SJSA1 (cell line): Measurements from ENCODE around the gene NPHP4. TPM values are rescaled to one million over a fixed set of nuclear protein-coding genes. Genes with fewer than 3 reads are reported as not detected.
A peak's percentile ranks its signal among the peaks of the same experiment; 100 is the strongest.

Experiments
- DNase-seq, 2 experiments: peaks; one replicate each; pipeline ENCODE4 v3.0.0-alpha.2; 2015 to 2020; ENCODE audit warnings: low spot score in 2 of 2, low read depth in 1 of 2
- H3K27ac ChIP-seq: fragments of 250-450 bp; sonication (Bioruptor Pico); 2 replicates; pipeline ENCODE4 v1.5.1; 2020; ENCODE audit warnings: mild to moderate bottlenecking, moderate library complexity
- H3K27me3 ChIP-seq: fragments of 250-450 bp; sonication (Bioruptor Pico); replicated peaks from 2 replicates; pipeline ENCODE4 v1.5.1; 2020; ENCODE audit warnings: mild to moderate bottlenecking, moderate library complexity
- H3K36me3 ChIP-seq: fragments of 250-450 bp; sonication (Bioruptor Pico); 2 replicates; pipeline ENCODE4 v1.5.1; 2020; ENCODE audit warnings: mild to moderate bottlenecking
- H3K4me1 ChIP-seq: fragments of 250-450 bp; sonication (Bioruptor Pico); replicated peaks from 2 replicates; pipeline ENCODE4 v1.6.1; 2021; ENCODE audit warnings: mild to moderate bottlenecking
- H3K4me3 ChIP-seq: fragments of 250-450 bp; sonication (Bioruptor Pico); 2 replicates; pipeline ENCODE4 v1.5.1; 2020; ENCODE audit warnings: mild to moderate bottlenecking
- H3K9me3 ChIP-seq: fragments of 250-450 bp; sonication (Bioruptor Pico); replicated peaks from 2 replicates; pipeline ENCODE4 v1.5.1; 2020; ENCODE audit warnings: mild to moderate bottlenecking
- total RNA-seq: library from RNA; depleted of rRNA; stranded (reverse); fragments of >200 nt; shearing (Covaris generic); gene quantifications from 2 replicates; pipeline ENCODE4 v1.2.3, GENCODE V29; 2014; rRNA removed

NPHP4 gene
- 3.6 and 4.5 TPM in 2 replicates for total RNA-seq

- H3K27me3 ChIP-seq = no peaks in the 10 kb centered on the region
- H3K36me3 ChIP-seq = no peaks in the 10 kb centered on the region
- DNase-seq = peak; percentile 99
- peak within 1 kb of the TSS; percentile 64 for H3K4me3 ChIP-seq
- H3K4me1 ChIP-seq = peaks cover 12% of the 10 kb centered on the region
- H3K9me3 ChIP-seq = no peaks in the 10 kb centered on the region
- peak within 1 kb of the TSS; percentile 83 for H3K27ac ChIP-seq
Observed at GRCh38 chr1:5992026-5992813, at the start of gene NPHP4. Gene NPHP4, minus strand, starts transcription at chr1:5992425. Its CDS starts 6,136 bp downstream, at chr1:5986289.

GRCh38 chr1:6041432-6042062 is 49.3 kb upstream of the NPHP4 start:
- no peaks in the 10 kb centered on the region for H3K9me3 ChIP-seq
- H3K27ac ChIP-seq = no peak overlapping the region
- H3K4me1 ChIP-seq = peaks cover 7% of the 10 kb centered on the region
- no peak for DNase-seq
- no peaks in the 10 kb centered on the region for H3K36me3 ChIP-seq
- H3K4me3 ChIP-seq = no peak overlapping the region
- no peaks in the 10 kb centered on the region for H3K27me3 ChIP-seq

- no peak for DNase-seq
- no peaks in the 10 kb centered on the region for H3K36me3 ChIP-seq
- H3K4me3 ChIP-seq = no peak overlapping the region
- H3K4me1 ChIP-seq = peaks cover 7% of the 10 kb centered on the region
- no peaks in the 10 kb centered on the region for H3K9me3 ChIP-seq
- H3K27me3 ChIP-seq = no peaks in the 10 kb centered on the region
- H3K27ac ChIP-seq = no peak overlapping the region
Observed at GRCh38 chr1:6040861-6041415, 48.7 kb upstream of the NPHP4 start.

DNA sequence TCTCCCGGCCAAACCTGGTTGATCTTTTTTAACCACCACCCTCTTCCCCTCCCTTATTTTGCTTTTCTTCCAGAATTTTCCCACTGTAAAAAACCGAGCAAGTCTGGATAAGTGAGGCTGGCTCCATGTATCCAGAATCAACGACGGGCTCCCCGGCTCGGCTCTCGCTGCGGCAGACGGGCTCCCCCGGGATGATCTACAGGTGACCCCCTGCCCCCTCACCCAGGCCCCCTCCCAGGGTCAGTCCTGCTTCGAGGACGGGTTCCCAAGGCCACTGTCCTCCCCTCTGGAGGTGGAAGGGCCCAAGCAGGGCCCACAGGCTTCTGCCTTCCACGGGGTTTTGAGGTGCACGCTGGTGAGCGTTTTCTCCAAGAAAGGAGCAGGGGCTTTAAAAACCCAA is 48.2 kb upstream of the NPHP4 start:
- H3K9me3 ChIP-seq = no peaks in the 10 kb centered on the region
- peaks cover 7% of the 10 kb centered on the region for H3K4me1 ChIP-seq
- H3K27ac ChIP-seq = no peak overlapping the region
- no peaks in the 10 kb centered on the region for H3K36me3 ChIP-seq
- H3K27me3 ChIP-seq = no peaks in the 10 kb centered on the region
- DNase-seq = no peak
- H3K4me3 ChIP-seq = no peak overlapping the region

DNA sequence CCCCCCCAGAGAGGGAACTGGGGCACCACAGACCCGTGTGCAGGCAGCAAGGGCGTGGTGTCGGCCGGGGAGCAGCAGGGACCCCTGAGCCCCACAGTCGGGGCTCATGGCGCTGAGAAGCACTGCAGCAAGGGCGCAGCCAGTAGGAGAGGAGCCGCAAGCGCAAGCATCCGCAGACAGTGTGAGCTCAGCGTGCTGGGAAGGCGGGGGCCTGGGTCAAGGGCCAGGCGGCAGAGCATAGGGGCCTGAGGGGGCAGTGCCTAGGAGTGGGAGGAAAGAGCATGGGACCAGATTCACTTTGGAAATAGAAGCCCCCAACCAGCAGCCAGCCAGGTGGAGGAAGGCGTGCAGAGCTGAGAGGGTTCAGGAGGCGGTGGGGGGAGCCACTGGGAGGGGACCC is 46.8 kb upstream of the NPHP4 start:
- H3K9me3 ChIP-seq = no peaks in the 10 kb centered on the region
- 0 out of 2 replicates have a peak, but pooled peaks cover 2% of the 10 kb centered on the region for H3K27me3 ChIP-seq
- no peak overlapping the region for H3K27ac ChIP-seq
- H3K4me3 ChIP-seq = no peak overlapping the region
- peaks cover 7% of the 10 kb centered on the region for H3K4me1 ChIP-seq
- no peaks in the 10 kb centered on the region for H3K36me3 ChIP-seq
- no peak for DNase-seq

GRCh38 chr1:6038603-6039002 is 46.4 kb upstream of the NPHP4 start:
- peaks cover 7% of the 10 kb centered on the region for H3K4me1 ChIP-seq
- H3K4me3 ChIP-seq = no peak overlapping the region
- 0 out of 2 replicates have a peak, but pooled peaks cover 2% of the 10 kb centered on the region for H3K27me3 ChIP-seq
- H3K36me3 ChIP-seq = no peaks in the 10 kb centered on the region
- H3K9me3 ChIP-seq = no peaks in the 10 kb centered on the region
- no peak overlapping the region for H3K27ac ChIP-seq
- no peak for DNase-seq

GRCh38 chr1:6037338-6037762 is 45.1 kb upstream of the NPHP4 start:
- Histone ChIP-seq H3K27me3 (0 out of 2 replicates have a peak, but pooled peaks cover 2% of the 10 kb centered on the region), H3K9me3 (no peaks in the 10 kb centered on the region), H3K4me1 (peaks cover 7% of the 10 kb centered on the region), H3K27ac (no peak overlapping the region), H3K4me3 (no peak overlapping the region), H3K36me3 (no peaks in the 10 kb centered on the region)
- DNase-seq = peak; percentile 26 to 68

- Histone ChIP-seq H3K36me3 (no peaks in the 10 kb centered on the region), H3K27ac (no peak overlapping the region), H3K27me3 (0 out of 2 replicates have a peak, but pooled peaks cover 2% of the 10 kb centered on the region), H3K4me1 (peaks cover 7% of the 10 kb centered on the region), H3K9me3 (no peaks in the 10 kb centered on the region), H3K4me3 (no peak overlapping the region)
- DNase-seq = no peak
Observed at GRCh38 chr1:6035719-6036118, 43.5 kb upstream of the NPHP4 start.

- 0 out of 2 replicates have a peak, but pooled peaks cover 2% of the 10 kb centered on the region for H3K27me3 ChIP-seq
- no peaks in the 10 kb centered on the region for H3K36me3 ChIP-seq
- H3K9me3 ChIP-seq = no peaks in the 10 kb centered on the region
- no peak for DNase-seq
- H3K4me3 ChIP-seq = no peak overlapping the region
- H3K4me1 ChIP-seq = peaks cover 7% of the 10 kb centered on the region
- no peak overlapping the region for H3K27ac ChIP-seq
Observed at GRCh38 chr1:6035303-6035702, 43.1 kb upstream of the NPHP4 start.

GRCh38 chr1:6034750-6035096 is 42.5 kb upstream of the NPHP4 start:
- H3K4me3 ChIP-seq = no peak overlapping the region
- no peaks in the 10 kb centered on the region for H3K36me3 ChIP-seq
- 0 out of 2 replicates have a peak, but pooled peaks cover 2% of the 10 kb centered on the region for H3K27me3 ChIP-seq
- H3K9me3 ChIP-seq = no peaks in the 10 kb centered on the region
- no peak overlapping the region for H3K27ac ChIP-seq
- H3K4me1 ChIP-seq = peaks cover 7% of the 10 kb centered on the region
- no peak for DNase-seq

DNA sequence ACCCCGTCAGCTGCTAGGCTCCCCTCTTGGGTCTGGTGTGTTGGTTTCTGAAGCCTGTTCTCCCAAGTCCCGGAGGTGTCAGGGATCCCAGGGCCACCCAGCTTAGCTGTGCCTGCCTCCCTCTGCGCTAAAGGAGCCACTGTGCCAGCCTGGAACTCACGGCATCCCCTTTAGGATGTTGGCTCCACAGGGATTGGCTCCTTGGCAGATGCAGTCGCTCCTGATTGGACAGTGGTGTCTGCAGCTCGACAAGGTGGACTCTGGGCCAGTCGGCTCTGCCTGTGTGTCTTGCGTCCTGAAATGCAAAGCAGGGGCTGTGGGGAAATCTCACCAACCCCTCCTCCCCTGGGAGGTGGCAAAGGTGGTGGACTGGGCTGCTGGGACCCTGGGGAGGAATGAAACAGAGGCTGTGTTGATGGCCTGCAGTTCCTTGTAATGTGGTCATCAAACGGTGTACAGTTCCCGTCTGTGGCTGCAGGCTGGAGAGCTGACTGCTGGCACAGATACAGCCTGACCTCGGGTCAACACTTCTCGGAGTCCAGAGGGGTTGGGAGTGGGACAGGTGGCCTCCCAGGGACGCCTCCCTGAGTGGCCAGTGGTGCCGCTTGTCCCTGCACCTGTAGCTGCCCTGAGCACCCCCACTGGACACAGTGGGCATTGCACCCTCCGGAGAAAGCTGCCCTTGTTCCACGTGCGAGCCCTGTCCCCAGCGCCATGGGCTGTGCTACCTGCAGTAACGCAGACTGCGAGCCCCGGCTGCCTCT is 41.9 kb upstream of the NPHP4 start:
- Histone ChIP-seq H3K9me3 (no peaks in the 10 kb centered on the region), H3K36me3 (no peaks in the 10 kb centered on the region), H3K27me3 (0 out of 2 replicates have a peak, but pooled peaks cover 2% of the 10 kb centered on the region), H3K4me3 (no peak overlapping the region), H3K27ac (no peak overlapping the region), H3K4me1 (peaks cover 7% of the 10 kb centered on the region)
- peak in 1 of 2 experiments; percentile 10 for DNase-seq

DNA sequence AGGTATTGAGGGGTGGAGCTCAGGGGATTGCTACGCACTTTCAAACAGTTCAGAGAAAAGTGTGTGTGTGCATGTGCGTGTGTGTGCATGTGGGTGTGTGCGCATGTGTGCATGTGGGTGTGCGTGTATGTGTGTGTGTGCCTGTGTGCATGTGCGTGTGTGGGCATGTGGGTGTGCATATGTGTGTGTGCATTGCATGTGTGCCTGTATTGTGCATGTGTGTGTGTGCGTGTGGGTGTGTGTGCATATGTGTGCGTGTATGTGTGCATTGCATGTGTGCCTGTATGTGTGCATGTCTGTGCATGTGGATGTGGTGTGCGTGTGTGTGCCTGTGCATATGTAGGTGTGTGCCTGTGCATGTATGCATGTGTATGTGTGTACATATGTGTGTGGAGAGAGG is 40.9 kb upstream of the NPHP4 start:
- no peak overlapping the region for H3K4me3 ChIP-seq
- no peak overlapping the region for H3K27ac ChIP-seq
- H3K36me3 ChIP-seq = no peaks in the 10 kb centered on the region
- no peaks in the 10 kb centered on the region for H3K9me3 ChIP-seq
- 0 out of 2 replicates have a peak, but pooled peaks cover 2% of the 10 kb centered on the region for H3K27me3 ChIP-seq
- no peak for DNase-seq
- peaks cover 7% of the 10 kb centered on the region for H3K4me1 ChIP-seq

DNA sequence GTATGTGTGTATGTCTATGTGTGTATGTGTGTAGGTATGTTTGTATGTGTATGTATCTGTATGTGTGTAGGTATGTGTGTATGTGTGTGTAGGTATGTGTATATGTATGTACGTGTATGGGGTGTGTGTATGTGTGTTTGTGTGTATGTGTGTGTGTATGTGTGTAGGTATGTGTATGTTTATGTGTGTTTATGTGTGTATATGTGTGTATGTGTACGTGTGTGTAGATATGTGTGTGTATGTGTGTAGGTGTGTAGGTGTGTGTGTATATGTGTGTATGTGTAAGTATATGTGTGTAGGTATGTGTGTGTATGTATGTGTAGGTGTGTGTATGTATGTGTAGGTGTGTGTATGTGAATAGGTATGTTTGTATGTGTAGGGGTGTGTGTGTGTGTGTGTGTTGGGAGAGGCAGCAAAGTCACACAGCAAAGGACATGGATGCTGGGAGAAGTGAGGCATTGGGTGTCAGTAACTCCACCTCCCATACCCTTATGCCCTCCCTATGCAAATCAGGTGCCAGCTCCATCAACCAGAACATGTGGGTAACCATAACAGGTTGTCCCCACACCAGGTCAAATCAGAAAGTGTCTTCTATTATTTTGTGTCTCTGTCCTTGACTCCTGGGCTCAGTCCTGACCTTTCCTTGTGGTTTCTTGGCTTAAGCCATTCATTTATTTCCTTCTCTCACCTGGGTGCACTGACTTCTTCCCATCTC is 38.5 kb upstream of the NPHP4 start:
- DNase-seq = no peak
- no peak overlapping the region for H3K4me3 ChIP-seq
- H3K27me3 ChIP-seq = 0 out of 2 replicates have a peak, but pooled peaks cover 2% of the 10 kb centered on the region
- no peak overlapping the region for H3K27ac ChIP-seq
- no peaks in the 10 kb centered on the region for H3K9me3 ChIP-seq
- H3K4me1 ChIP-seq = no peaks in the 10 kb centered on the region
- H3K36me3 ChIP-seq = no peaks in the 10 kb centered on the region
